Measurements from ENCODE around the gene RPS6KA5. TPM values are rescaled to one million over a fixed set of nuclear protein-coding genes. Genes with fewer than 3 reads are reported as not detected.
"Not testable (repeated sequence)": the region's sequence is repeated elsewhere in the genome, so short reads cannot be mapped to it uniquely, and the experiment has no call there.

The RPS6KA5 gene
- total RNA-seq, 1 experiment from 2014 or later: 24.2 TPM

DNA sequence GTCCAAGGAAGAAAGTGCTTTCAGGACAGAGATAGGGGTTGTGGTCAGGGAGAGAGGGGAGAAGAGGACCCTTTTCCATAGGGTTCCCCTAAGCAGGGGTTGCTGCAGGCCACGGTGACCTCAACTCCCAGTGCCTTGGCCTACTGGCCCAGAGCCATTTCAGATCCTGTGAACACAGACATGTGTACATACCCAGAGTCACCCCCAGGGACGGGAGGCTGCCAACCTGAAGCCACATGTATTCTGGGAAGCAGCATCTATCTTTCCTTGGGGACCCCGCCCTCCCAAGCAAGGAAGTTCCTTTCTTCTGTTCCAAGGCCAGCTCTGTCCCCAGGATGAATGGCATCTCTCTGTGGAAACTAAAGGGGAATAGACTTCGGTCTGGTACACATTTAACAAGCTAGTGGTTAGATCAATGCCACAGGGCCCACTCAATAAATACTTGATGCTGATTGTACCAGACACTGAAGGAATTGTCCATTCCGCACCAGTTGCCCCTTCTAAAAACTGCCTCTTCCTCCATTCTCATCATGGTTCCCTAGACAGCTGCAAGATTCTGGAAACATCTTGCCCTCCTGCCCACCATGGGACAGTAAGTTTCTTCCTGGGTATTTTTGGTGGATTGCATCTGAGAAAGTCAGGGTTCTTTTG, 28.3 kb upstream of the RPS6KA5 start:
- H3K4me2 ChIP-seq (ENCODE audit: low read length): no peak overlapping the region
- no peak for ATAC-seq

GRCh38 chr14:91087470-91087869, 27.0 kb upstream of the RPS6KA5 start:
- H3K9ac ChIP-seq (ENCODE audit: low read length); DNase-seq (ENCODE audit: low read depth, low spot score); H3K9me3 ChIP-seq (ENCODE audit: control insufficient read depth in 1 of 2, insufficient read depth in 1 of 2, low read depth in 1 of 2, low read length in 2 of 2); H3K4me1 ChIP-seq (ENCODE audit: control insufficient read depth in 1 of 2, insufficient read depth in 2 of 2, low read length in 2 of 2); BruUV-seq (replicated peaks); H3K4me3 ChIP-seq (replicated peaks in 1 of 2; ENCODE audit: low read depth in 1 of 2, low read length in 2 of 2); H3K4me2 ChIP-seq (ENCODE audit: low read length); H3K9me2 ChIP-seq (ENCODE audit: insufficient read depth); H2AFZ ChIP-seq (ENCODE audit: low read depth, low read length, poor library complexity, severe bottlenecking); POLR2A ChIA-PET; ATAC-seq; H3K79me2 ChIP-seq (ENCODE audit: insufficient read depth, low read length); RAD21 ChIA-PET (ENCODE audit: low non-redundant PET in 1 of 2, low total read pairs in 2 of 2, uncharacterized antibody in 2 of 2, unreplicated experiment in 2 of 2); H4K20me1 ChIP-seq (ENCODE audit: insufficient read depth); CTCF ChIA-PET; H3K27ac ChIP-seq (ENCODE audit: low read depth, low read length); intact Hi-C loops (cut with micrococcal nuclease); H3K27me3 ChIP-seq (ENCODE audit: insufficient read depth, low read length); H3K36me3 ChIP-seq (ENCODE audit: control insufficient read depth in 1 of 2, insufficient read depth in 2 of 2, low read length in 2 of 2): not testable (repeated sequence)

More for the DNA sequence above, 28.3 kb upstream of the RPS6KA5 start:
- BruUV-seq (replicated peaks): no TSS peak
- H3K9ac ChIP-seq (ENCODE audit: low read length): no peak overlapping the region
- no peak overlapping the region for H3K4me3 ChIP-seq (replicated peaks in 1 of 2; ENCODE audit: low read depth in 1 of 2, low read length in 2 of 2)
- no peak for DNase-seq (ENCODE audit: low read depth, low spot score)
- H3K36me3 ChIP-seq (ENCODE audit: control insufficient read depth in 1 of 2, insufficient read depth in 2 of 2, low read length in 2 of 2): no peaks in the 10 kb centered on the region
- intact Hi-C loops (cut with micrococcal nuclease): no loop called here
- H3K79me2 ChIP-seq (ENCODE audit: insufficient read depth, low read length): no peaks in the 10 kb centered on the region
- ChIA-PET CTCF (no interaction called here), POLR2A (interaction anchor here (0.7 kb wide), 1 partner anchor 29 kb away, joined by 3 read pairs; no protein-coding TSS in a partner anchor), RAD21 (ENCODE audit: low non-redundant PET in 1 of 2, low total read pairs in 2 of 2, uncharacterized antibody in 2 of 2, unreplicated experiment in 2 of 2) (no interaction called here)
- TF ChIP-seq POLR2AphosphoS5 (IDR thresholded peaks at IDR 0.05; ENCODE audit: low read depth, low read length) (no peak), SP1 (IDR thresholded peaks at IDR 0.05; ENCODE audit: low read depth) (no peak), EZH2 (IDR thresholded peaks at IDR 0.05) (no peak)
- TF ChIP-seq, protein P1, sequence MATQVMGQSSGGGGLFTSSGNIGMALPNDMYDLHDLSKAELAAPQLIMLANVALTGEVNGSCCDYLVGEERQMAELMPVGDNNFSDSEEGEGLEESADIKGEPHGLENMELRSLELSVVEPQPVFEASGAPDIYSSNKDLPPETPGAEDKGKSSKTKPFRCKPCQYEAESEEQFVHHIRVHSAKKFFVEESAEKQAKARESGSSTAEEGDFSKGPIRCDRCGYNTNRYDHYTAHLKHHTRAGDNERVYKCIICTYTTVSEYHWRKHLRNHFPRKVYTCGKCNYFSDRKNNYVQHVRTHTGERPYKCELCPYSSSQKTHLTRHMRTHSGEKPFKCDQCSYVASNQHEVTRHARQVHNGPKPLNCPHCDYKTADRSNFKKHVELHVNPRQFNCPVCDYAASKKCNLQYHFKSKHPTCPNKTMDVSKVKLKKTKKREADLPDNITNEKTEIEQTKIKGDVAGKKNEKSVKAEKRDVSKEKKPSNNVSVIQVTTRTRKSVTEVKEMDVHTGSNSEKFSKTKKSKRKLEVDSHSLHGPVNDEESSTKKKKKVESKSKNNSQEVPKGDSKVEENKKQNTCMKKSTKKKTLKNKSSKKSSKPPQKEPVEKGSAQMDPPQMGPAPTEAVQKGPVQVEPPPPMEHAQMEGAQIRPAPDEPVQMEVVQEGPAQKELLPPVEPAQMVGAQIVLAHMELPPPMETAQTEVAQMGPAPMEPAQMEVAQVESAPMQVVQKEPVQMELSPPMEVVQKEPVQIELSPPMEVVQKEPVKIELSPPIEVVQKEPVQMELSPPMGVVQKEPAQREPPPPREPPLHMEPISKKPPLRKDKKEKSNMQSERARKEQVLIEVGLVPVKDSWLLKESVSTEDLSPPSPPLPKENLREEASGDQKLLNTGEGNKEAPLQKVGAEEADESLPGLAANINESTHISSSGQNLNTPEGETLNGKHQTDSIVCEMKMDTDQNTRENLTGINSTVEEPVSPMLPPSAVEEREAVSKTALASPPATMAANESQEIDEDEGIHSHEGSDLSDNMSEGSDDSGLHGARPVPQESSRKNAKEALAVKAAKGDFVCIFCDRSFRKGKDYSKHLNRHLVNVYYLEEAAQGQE (IDR thresholded peaks at IDR 0.05; ENCODE audit: low read depth): no peak
- no peaks in the 10 kb centered on the region for H3K4me1 ChIP-seq (ENCODE audit: control insufficient read depth in 1 of 2, insufficient read depth in 2 of 2, low read length in 2 of 2)
- H2AFZ ChIP-seq (ENCODE audit: low read depth, low read length, poor library complexity, severe bottlenecking): no peak overlapping the region
- no peaks in the 10 kb centered on the region for H3K9me3 ChIP-seq (ENCODE audit: control insufficient read depth in 1 of 2, insufficient read depth in 1 of 2, low read depth in 1 of 2, low read length in 2 of 2)
- H3K9me2 ChIP-seq (ENCODE audit: insufficient read depth): no peaks in the 10 kb centered on the region
- no peaks in the 10 kb centered on the region for H4K20me1 ChIP-seq (ENCODE audit: insufficient read depth)
- H3K27me3 ChIP-seq (ENCODE audit: insufficient read depth, low read length): no peaks in the 10 kb centered on the region
- H3K27ac ChIP-seq (ENCODE audit: low read depth, low read length): no peak overlapping the region

All from HCT116 (cell line).